ENCODE results near the gene ATP1A4.

DNA sequence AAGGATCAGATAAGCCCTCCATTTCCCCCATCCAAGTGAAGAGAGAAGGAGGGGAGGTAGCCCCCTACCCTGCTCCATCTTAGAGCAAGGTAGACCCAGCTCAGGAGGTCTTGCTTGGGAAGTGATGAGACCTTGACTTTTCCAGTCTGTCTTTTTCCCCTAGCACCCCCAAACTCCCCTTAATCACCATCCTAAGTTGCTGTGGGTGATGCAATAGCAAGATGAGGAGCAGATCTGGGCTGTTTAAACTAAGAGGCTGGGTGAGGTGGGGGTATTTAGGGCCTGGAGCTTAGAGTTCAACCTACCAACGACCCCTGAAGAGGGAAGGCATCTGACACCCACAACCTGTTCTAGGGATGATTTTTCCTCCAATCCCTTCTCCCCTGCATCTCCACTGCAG lies 34.1 kb upstream of the ATP1A4 start:
- TF ChIP-seq, protein P1, sequence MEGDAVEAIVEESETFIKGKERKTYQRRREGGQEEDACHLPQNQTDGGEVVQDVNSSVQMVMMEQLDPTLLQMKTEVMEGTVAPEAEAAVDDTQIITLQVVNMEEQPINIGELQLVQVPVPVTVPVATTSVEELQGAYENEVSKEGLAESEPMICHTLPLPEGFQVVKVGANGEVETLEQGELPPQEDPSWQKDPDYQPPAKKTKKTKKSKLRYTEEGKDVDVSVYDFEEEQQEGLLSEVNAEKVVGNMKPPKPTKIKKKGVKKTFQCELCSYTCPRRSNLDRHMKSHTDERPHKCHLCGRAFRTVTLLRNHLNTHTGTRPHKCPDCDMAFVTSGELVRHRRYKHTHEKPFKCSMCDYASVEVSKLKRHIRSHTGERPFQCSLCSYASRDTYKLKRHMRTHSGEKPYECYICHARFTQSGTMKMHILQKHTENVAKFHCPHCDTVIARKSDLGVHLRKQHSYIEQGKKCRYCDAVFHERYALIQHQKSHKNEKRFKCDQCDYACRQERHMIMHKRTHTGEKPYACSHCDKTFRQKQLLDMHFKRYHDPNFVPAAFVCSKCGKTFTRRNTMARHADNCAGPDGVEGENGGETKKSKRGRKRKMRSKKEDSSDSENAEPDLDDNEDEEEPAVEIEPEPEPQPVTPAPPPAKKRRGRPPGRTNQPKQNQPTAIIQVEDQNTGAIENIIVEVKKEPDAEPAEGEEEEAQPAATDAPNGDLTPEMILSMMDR (IDR thresholded peaks at IDR 0.05 in 4 of 5, conservative IDR thresholded peaks at IDR 0.05 in 1 of 5) = no peak
- no peak for TF ChIP-seq POLR2A (IDR thresholded peaks at IDR 0.05)

Data from gastrocnemius medialis (tissue), 4 donors.